GM12892 (cell line): ENCODE results near the gene CDKL4.

Source experiments
- POLR2A ChIP-seq: IDR thresholded peaks from 2 replicates; pipeline ENCODE4 v1.6.1; 2011; ENCODE audit warnings: low read depth, low read length, control low read depth
- POLR2AphosphoS5 ChIP-seq: IDR thresholded peaks from 2 replicates; pipeline ENCODE4 v1.6.1; 2011; ENCODE audit warnings: low read depth, low read length, control low read depth

DNA sequence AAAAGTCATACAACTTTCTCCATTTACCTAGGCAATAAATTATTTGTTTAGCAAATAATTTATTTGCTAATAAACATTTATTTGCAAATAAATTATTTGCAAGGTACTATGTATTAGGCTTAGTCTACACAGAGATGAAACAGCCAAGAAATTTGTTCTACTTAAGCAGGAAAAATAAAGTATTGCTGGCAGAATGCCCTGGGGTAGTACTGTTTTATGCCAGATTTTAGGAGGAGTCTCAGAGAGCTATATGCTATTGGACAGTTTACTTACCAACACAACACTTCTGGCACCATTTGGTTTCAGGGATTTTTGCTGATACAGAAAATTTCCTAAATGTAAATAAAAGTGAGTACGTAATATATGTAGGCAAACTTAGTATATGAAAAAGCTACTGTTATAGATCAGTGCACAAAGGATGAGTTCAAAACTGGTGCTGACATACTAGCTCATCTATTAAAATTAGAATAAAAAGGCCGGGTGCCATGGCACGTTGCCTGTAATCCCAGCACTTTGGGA, 23.2 kb upstream of the CDKL4 start:
- TF ChIP-seq POLR2AphosphoS5 (no peak), POLR2A (no peak)
